H54 (cell line): Measurements from ENCODE around the gene ANAPC13.

Source experiments
- DNase-seq: peaks from one replicate; pipeline ENCODE4 v3.0.0; 2011; ENCODE audit warnings: low spot score, mixed read lengths; ENCODE audit not compliant: insufficient read length
- FAIRE-seq: peaks from 3 replicates; lab custom pipeline; 2011; peaks lifted over from hg19 to GRCh38; lab: Jason Lieb, UNC
- POLR2A ChIP-seq: IDR thresholded peaks from 2 replicates; pipeline ENCODE4 v1.6.1; 2011; ENCODE audit warnings: low read depth, mild to moderate bottlenecking, low read length

The ANAPC13 gene

GRCh38 chr3:134496471-134497071 is 10.8 kb upstream of the ANAPC13 start:
- FAIRE-seq (peak; percentile 58), DNase-seq (no peak)

DNA sequence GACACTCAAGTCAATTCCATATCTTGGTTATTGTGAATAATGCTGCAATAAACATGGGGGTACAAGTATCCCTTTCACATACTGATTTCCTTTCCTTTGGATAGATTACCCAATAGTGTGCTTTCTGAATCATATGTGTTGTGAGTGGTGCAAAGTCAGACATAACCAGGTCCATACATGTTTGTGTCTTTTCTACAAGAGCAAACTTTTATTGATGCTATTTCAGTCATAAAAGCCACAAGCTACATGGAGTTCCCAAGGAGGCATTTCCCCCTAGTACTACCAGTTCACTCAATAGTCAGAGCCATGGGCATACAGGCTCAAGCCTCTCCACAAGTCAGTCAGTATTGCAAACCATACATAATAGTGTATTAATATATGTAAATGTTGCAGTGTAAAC is 10.2 kb upstream of the ANAPC13 start:
- FAIRE-seq, result no peak
- TF ChIP-seq POLR2A, result no peak
- DNase-seq, result no peak

More at GRCh38 chr3:134496471-134497071, 10.8 kb upstream of the ANAPC13 start:
- TF ChIP-seq POLR2A, result no peak

DNA sequence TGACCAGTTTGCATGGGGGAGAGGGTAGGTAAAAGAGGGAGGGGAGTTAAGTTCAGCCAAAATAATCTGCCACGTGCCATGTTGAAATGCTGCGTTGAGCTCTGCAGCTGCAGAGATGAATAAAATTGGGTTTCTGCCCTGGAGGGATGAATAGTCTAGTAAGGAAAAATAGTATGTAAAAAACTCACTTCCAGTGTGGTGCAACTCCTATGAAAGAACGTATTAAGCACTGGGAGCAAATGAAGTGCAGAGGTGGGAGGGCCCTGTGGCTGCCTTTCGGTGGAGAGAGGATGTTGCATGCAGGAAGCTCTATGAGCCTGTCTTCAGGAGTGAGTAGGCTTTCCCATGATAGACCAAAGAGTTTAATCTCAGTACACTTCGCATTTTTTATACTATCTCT is 8.7 kb upstream of the ANAPC13 start:
- TF ChIP-seq POLR2A, result no peak
- FAIRE-seq (no peak), DNase-seq (no peak)

GRCh38 chr3:134487406-134487805 is 1.6 kb upstream of the ANAPC13 start:
- TF ChIP-seq POLR2A, result no peak
- no peak for DNase-seq
- no peak for FAIRE-seq

GRCh38 chr3:134486577-134487041 is 824 bp upstream of the ANAPC13 start:
- no peak for DNase-seq
- FAIRE-seq, result no peak
- TF ChIP-seq POLR2A, result no peak

DNA sequence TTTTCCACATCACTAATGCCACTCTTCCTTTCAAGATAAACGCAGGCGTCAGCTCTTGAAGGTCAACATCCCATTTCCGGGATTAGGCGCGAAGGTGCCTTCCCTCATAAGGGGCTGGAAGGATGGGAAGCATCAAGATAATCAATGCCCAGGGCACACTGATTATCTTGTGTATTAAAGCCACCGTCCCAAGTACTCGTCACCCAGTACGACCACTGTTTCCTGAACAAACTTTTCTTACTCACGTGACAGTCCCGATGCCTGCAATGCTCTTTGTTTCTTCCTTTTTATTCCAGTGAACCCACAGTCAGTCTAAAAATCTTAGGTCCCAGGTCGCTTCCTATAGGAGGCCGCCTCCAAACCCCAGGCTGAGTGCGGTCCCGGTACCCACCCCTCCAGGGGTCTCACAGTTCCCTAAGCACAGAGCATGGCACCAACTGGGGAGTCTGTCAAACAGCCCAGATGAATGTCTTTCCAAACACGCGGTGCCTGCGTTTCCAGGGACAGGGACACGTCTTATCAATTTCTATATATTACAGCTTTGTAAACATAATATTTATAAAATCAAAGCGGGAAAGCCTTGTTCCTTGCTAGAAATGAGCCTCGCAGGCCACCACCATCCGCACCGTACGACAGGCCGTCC is 589 bp downstream of the ANAPC13 start:
- DNase-seq, result no peak
- no peak for FAIRE-seq
- TF ChIP-seq POLR2A, result no peak

DNA sequence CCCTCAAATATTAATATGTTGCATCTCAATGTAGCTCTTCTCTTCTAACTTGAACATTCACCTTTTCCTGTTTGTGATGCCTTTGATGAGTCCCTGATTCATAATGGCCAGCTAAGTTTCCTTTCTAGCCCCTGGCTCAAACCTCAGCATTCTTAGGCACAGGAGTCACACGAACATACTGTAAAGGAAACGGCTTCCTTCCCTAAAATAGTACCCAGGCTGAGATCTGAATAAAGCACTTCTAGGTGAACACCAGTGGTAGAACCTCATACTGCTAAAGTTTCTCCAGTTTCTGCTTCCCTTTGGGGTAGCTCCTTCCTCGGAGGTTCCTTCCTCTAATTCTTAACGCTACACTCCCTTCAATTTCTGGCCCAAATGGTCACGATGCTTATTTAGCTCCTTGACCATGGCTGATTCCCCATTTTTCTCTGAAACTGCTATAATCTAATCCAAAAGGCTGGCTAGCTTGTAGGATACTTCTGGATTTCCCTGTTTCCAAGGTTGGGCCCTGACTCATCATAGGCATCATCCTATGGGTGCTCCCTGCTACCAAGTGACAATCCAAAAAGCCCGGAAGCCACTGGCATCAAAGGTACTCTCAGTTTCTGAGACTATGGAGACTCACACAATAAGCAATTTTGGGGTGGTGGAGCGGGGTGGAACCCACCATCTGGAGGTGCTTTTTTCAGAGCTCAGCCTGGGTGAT is 2.4 kb downstream of the ANAPC13 start:
- TF ChIP-seq POLR2A, result no peak
- peak; percentile 72 for FAIRE-seq
- DNase-seq, result peak; percentile 40

GRCh38 chr3:134482622-134483021 is 3.2 kb downstream of the ANAPC13 start:
- FAIRE-seq (no peak), DNase-seq (no peak)
- no peak for TF ChIP-seq POLR2A

DNA sequence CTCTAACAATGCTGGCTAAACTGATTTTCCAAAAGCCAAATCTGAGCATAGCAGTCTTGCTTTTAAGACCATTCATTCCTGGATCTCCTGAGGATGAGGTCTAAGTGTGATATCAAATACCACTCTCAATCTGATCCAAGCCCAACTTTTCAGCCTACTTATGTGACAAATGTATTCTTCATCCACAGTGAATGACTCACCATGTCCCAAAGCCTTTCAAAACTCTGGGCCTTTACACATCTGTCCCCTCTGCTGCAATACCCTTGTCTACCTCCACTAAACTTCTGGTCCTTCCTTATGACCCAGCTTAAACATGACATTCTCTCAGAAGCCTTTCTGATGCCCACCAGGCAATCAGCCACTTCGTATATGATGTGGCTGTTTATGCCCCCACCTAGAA is 4.6 kb downstream of the ANAPC13 start:
- DNase-seq (no peak), FAIRE-seq (no peak)
- no peak for TF ChIP-seq POLR2A

DNA sequence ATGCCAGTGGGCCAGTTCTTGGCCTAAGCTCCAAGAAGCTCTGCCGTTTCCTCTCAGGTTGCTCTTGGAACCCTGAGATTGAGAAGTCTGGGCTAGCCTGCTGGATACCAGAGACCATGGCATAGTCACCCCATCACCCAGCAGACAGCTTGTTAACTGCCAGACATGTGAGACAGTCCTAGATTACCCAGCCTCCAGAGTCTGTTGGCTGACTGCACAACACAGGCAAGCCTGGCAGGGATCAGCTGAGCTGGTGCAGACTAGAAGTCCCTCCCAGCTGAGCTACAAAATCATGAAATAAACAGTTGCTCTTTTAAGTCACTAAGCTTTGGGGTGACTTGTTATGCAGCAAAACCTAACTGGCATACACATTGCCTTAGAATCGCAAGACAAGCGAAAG is 5.2 kb downstream of the ANAPC13 start:
- FAIRE-seq, result no peak
- DNase-seq, result no peak
- TF ChIP-seq POLR2A, result no peak

GRCh38 chr3:134477938-134478337 is 7.8 kb downstream of the ANAPC13 start:
- DNase-seq, result no peak
- FAIRE-seq, result no peak
- TF ChIP-seq POLR2A, result no peak

- DNase-seq (no peak), FAIRE-seq (no peak)
- TF ChIP-seq POLR2A, result no peak
These were observed 8.8 kb downstream of the ANAPC13 start for GRCh38 chr3:134477002-134477401.

GRCh38 chr3:134476306-134476705 is 9.5 kb downstream of the ANAPC13 start:
- TF ChIP-seq POLR2A, result no peak
- no peak for DNase-seq
- FAIRE-seq, result no peak

- DNase-seq (no peak), FAIRE-seq (no peak)
- no peak for TF ChIP-seq POLR2A
These were observed 10.8 kb downstream of the ANAPC13 start for GRCh38 chr3:134474956-134475355.
